BLaER1 treated with 17β-estradiol and CSF1 and Interleukin-3, amounts not matched to agents 10 nM and 100 nM (cell line): Measurements from ENCODE around the gene IFIT3.
"Not testable (repeated sequence)": the region's sequence is repeated elsewhere in the genome, so short reads cannot be mapped to it uniquely, and the experiment has no call there.

Experiments
- H3K27ac ChIP-seq, 11 experiments: shearing (Covaris generic); formaldehyde crosslinking; 2 replicates each; pipeline ENCODE4 v1.8.1; 2022
- H3K27me3 ChIP-seq, 11 experiments: shearing (Covaris generic); formaldehyde crosslinking; 2 replicates each; pipeline ENCODE4 v1.8.1; 2022
- H3K36me3 ChIP-seq, 11 experiments: shearing (Covaris generic); formaldehyde crosslinking; 2 replicates each; pipeline ENCODE4 v1.8.1; 2022
- H3K4me1 ChIP-seq, 10 experiments: shearing (Covaris generic); formaldehyde crosslinking; 2 replicates each; pipeline ENCODE4 v1.8.1; 2022
- H3K4me2 ChIP-seq, 11 experiments: shearing (Covaris generic); formaldehyde crosslinking; 2 replicates each; pipeline ENCODE4 v1.8.1; 2022
- H3K4me3 ChIP-seq, 10 experiments: shearing (Covaris generic); formaldehyde crosslinking; 2 replicates each; pipeline ENCODE4 v1.8.1; 2022
- H3K9ac ChIP-seq, 11 experiments: shearing (Covaris generic); formaldehyde crosslinking; 2 replicates each; pipeline ENCODE4 v1.8.1; 2022
- H3K9me3 ChIP-seq, 11 experiments: shearing (Covaris generic); formaldehyde crosslinking; replicated peaks in 1 of 11; 2 replicates each; pipeline ENCODE4 v1.8.1; 2022
- H4K20me1 ChIP-seq, 11 experiments: shearing (Covaris generic); formaldehyde crosslinking; 2 replicates each; pipeline ENCODE4 v1.8.1; 2022
- Cebpa-rat ChIP-seq, 11 experiments: shearing (Covaris generic); IDR thresholded peaks; 2 replicates each; pipeline ENCODE4 v1.8.1; 2022

The IFIT3 gene

GRCh38 chr10:89347701-89348457 is 20.1 kb downstream of the IFIT3 start:
- Histone ChIP-seq H4K20me1 (no peaks in the 10 kb centered on the region), H3K4me3 (no peak overlapping the region), H3K27ac (peak overlapping the region; percentile 17 to 72 (median 58); a peak in 19 of 22 replicates), H3K36me3 (no peaks in the 10 kb centered on the region), H3K4me2 (peak overlapping the region; percentile 76 to 93 (median 81)), H3K4me1 (peaks cover 44 to 81% (median 56%) of the 10 kb centered on the region in 10 experiments), H3K9ac (peak overlapping the region in 8 of 11 experiments; percentile 0 to 51 (median 32); a peak in 9 of 22 replicates), H3K9me3 (peaks cover 0 to 2% (median under 1%) of the 10 kb centered on the region in 11 experiments; a peak in 6 of 22 replicates), H3K27me3 (no peaks in the 10 kb centered on the region)
- TF ChIP-seq Cebpa-rat (IDR thresholded peaks at IDR 0.05): no peak

DNA sequence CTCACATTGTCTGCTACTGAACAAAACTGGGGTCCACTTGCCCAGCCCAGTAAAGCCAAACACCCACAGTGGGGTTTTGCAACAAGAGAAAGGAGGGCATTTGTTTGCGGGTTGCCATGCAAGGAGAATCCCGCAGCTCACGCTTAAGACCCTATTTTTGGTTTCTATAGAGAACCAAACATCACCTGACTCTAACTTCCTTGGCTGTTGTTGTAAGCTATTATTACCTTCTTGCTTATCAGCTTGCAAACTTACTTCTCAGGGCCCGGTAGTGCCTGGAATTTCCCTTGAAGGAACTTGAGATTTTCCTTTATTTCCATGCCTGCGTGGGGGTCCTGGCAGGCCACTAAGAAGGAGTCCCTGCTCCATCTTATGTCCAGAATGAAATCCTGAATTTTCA is 20.7 kb downstream of the IFIT3 start:
- peaks cover 44 to 83% (median 56%) of the 10 kb centered on the region in 10 experiments for H3K4me1 ChIP-seq
- peak overlapping the region in 7 of 11 experiments; percentile 0 to 51 (median 30); a peak in 7 of 22 replicates for H3K9ac ChIP-seq
- H3K9me3 ChIP-seq: peaks cover 2 to 8% (median 6%) of the 10 kb centered on the region in 11 experiments; a peak in 18 of 22 replicates
- H4K20me1 ChIP-seq: no peaks in the 10 kb centered on the region
- H3K4me3 ChIP-seq: no peak overlapping the region
- H3K36me3 ChIP-seq: no peaks in the 10 kb centered on the region
- TF ChIP-seq Cebpa-rat (IDR thresholded peaks at IDR 0.05): no peak
- H3K27me3 ChIP-seq: no peaks in the 10 kb centered on the region
- peak overlapping the region in 8 of 11 experiments; percentile 17 to 72 (median 59); a peak in 13 of 22 replicates for H3K27ac ChIP-seq
- H3K4me2 ChIP-seq: peak overlapping the region; percentile 76 to 93 (median 81)

GRCh38 chr10:89348975-89349374 is 21.2 kb downstream of the IFIT3 start:
- H3K9me3 ChIP-seq: peaks cover 7 to 13% (median 11%) of the 10 kb centered on the region in 11 experiments; a peak in 19 of 22 replicates
- H3K9ac ChIP-seq: no peak overlapping the region; a peak in 1 of 22 replicates
- no peaks in the 10 kb centered on the region for H3K27me3 ChIP-seq
- H4K20me1 ChIP-seq: no peaks in the 10 kb centered on the region
- H3K4me3 ChIP-seq: no peak overlapping the region
- H3K4me2 ChIP-seq: peak overlapping the region; percentile 76 to 93 (median 81)
- peaks cover 44 to 83% (median 56%) of the 10 kb centered on the region in 10 experiments for H3K4me1 ChIP-seq
- H3K36me3 ChIP-seq: no peaks in the 10 kb centered on the region
- H3K27ac ChIP-seq: peak overlapping the region in 3 of 11 experiments; percentile 54 to 72 (median 66); a peak in 5 of 22 replicates
- TF ChIP-seq Cebpa-rat (IDR thresholded peaks at IDR 0.05): no peak

DNA sequence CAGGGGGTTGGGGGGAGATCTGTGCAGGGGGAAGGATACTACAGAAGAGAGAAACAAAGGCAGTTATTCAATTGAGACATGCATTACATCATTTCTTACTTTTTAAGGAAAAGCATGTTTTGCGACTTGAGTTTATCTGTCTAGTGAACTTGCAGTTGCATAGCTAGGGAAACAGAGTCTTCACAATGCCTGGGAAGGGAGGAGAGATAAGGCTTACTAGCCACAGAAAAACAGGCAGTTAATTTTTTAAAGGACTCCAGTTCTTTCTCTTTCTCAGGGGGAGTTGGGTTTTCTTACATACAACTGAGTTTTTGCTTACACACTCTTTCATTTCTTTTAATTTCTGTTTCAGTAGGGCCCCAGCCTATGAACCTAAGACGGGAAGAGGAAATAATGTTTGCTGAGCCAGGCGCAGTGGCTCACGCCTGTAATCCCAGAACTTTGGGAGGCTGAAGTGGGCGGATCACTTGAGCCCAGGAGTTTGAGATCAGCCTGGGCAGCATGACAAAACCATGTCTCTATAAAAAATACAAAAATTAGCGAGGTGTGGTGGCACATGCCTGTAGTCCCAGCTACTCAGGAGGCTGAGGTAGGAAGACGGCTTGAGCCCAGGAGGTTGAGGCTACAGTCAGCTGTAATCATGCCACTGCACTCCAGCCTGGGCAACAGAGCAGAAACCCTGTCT is 23.0 kb downstream of the IFIT3 start:
- H4K20me1 ChIP-seq, H3K36me3 ChIP-seq, H3K4me3 ChIP-seq, H3K27me3 ChIP-seq: not testable (repeated sequence)
- Histone ChIP-seq H3K9me3 (peaks cover 7 to 21% (median 15%) of the 10 kb centered on the region in 11 experiments; a peak in 19 of 22 replicates), H3K9ac (peak overlapping the region in 6 of 11 experiments; percentile 7 to 56 (median 30); a peak in 9 of 22 replicates), H3K4me2 (peak overlapping the region in 10 of 11 experiments; percentile 16 to 93 (median 54); a peak in 20 of 22 replicates), H3K27ac (peak overlapping the region in 9 of 11 experiments; percentile 5 to 69 (median 47); a peak in 12 of 22 replicates), H3K4me1 (peaks cover 44 to 82% (median 53%) of the 10 kb centered on the region in 10 experiments)

DNA sequence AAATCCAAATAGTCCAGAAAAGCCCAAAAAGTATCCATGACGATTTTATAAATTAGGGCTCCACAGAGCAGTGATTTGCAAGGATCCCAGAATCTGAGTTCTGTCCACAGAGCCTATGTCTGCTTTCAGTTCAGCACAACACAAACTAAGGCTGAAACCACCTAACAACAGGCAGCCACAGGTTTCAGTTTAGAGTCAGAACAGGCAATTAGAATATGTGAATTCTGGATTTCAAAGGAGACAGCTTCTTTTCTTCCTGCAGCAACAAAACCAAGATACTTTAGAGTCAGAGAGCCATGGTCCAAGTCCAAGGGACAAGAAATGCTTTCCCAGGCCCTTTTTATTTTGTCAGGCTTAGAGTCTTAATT is 23.6 kb downstream of the IFIT3 start:
- Histone ChIP-seq H3K27ac (peak overlapping the region in 9 of 11 experiments; percentile 5 to 69 (median 47); a peak in 12 of 22 replicates), H3K9me3 (peaks cover 7 to 21% (median 15%) of the 10 kb centered on the region in 11 experiments; a peak in 19 of 22 replicates), H4K20me1 (no peaks in the 10 kb centered on the region), H3K4me2 (peak overlapping the region in 9 of 11 experiments; percentile 16 to 93 (median 56); a peak in 17 of 22 replicates), H3K36me3 (no peaks in the 10 kb centered on the region), H3K27me3 (no peaks in the 10 kb centered on the region), H3K4me3 (no peak overlapping the region), H3K9ac (peak overlapping the region in 4 of 11 experiments; percentile 3 to 56 (median 34); a peak in 4 of 22 replicates), H3K4me1 (peaks cover 42 to 75% (median 47%) of the 10 kb centered on the region in 10 experiments)
- no peak for TF ChIP-seq Cebpa-rat (IDR thresholded peaks at IDR 0.05)

DNA sequence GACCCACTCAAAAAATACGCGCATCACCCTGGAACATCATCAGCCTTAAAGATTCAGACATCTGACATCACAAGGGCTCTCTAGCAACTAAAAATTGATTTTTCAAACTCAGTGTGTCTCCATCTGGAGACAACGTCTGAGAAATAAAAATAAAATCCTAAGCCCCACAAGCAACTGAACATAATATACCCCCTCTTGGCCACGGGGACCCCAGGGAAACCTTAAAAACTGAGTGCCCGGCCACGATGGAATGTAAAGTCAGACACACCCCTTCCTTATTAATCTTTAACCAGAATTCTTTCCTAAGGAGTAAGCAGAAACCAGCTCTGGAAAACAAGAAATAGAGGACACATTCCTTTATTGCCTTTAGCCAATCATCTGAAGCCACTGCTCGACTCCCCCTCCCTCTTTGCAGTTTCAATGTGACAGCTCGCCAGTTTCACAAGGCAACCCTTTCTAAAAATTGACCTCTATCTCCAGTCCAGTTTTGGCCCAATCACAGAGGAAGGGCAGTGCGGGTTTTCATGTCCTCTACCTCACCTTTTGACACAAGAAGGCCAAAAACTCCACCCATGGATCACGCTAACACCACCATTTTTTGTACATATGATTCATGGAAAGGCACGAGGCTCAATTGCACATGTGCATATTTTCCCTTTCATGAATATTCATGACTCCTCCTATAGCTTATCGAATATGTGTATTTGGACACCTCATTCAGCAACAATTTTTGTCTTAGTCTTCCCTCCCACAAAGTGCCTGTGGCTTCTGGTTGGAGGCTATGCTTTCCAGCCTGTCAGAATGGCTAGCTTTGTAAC is 24.2 kb downstream of the IFIT3 start:
- H3K4me1 ChIP-seq: peaks cover 36 to 69% (median 41%) of the 10 kb centered on the region in 10 experiments
- no peak for TF ChIP-seq Cebpa-rat (IDR thresholded peaks at IDR 0.05)
- H3K27ac ChIP-seq: peak overlapping the region in 4 of 11 experiments; percentile 47 to 69 (median 54); a peak in 4 of 22 replicates
- no peaks in the 10 kb centered on the region for H4K20me1 ChIP-seq
- no peaks in the 10 kb centered on the region for H3K36me3 ChIP-seq
- H3K4me3 ChIP-seq: no peak overlapping the region
- H3K9ac ChIP-seq: no peak overlapping the region; a peak in 2 of 22 replicates
- no peaks in the 10 kb centered on the region for H3K27me3 ChIP-seq
- peaks cover 7 to 21% (median 15%) of the 10 kb centered on the region in 11 experiments; a peak in 19 of 22 replicates for H3K9me3 ChIP-seq
- peak overlapping the region in 6 of 11 experiments; percentile 16 to 93 (median 85); a peak in 9 of 22 replicates for H3K4me2 ChIP-seq

DNA sequence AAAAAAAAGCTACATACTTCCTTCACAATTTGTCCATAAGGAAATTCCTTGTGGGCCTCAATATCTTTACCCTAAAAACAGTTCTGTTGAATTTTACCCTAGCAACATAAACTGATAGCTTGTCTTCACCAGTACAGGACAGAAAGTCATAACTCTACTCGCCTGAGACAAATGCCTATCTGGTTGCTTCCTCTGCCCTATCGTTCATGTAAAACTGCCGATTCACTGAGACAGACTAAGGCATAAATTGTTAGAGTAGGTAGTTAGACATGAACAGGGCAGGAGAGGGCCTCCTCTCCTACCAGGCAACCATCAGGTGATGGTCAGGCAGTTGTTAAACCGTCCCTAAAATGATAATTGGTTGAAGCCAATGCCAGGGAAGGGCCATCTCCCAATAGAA is 25.0 kb downstream of the IFIT3 start:
- Histone ChIP-seq H3K4me3 (no peak overlapping the region), H3K4me1 (peaks cover 28 to 61% (median 33%) of the 10 kb centered on the region in 10 experiments), H3K4me2 (peak overlapping the region in 2 of 11 experiments; percentile 92 to 93; a peak in 3 of 22 replicates), H4K20me1 (no peaks in the 10 kb centered on the region), H3K27me3 (no peaks in the 10 kb centered on the region), H3K9me3 (peaks cover 7 to 21% (median 15%) of the 10 kb centered on the region in 11 experiments; a peak in 19 of 22 replicates), H3K9ac (no peak overlapping the region), H3K27ac (no peak overlapping the region), H3K36me3 (no peaks in the 10 kb centered on the region)
- no peak for TF ChIP-seq Cebpa-rat (IDR thresholded peaks at IDR 0.05)

DNA sequence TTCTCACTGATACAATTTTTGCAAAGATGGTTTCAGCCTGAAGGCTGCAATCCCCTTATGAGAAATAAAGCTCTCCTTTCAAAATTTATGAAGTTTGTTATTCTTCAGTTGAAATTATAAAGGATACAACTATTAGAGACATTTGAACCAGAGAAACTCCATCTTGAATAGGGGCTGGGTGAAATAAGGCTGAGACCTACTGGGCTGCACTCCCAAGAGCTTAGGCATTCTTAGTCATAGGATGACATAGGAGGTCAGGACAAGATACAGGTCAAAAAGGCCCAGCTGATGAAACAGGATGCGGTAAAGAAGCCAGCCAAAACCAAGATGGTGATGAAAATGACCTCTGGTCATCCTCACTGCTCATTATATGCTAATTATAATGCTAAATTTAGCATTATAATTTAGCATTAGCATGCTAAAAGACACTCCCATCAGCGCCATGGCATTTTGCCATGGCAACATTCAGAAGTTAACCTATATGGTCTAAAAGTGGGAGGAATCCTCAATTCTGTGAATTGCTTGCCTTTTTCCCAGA is 27.7 kb downstream of the IFIT3 start:
- TF ChIP-seq Cebpa-rat (IDR thresholded peaks at IDR 0.05): no peak
- Histone ChIP-seq H3K4me3 (no peak overlapping the region), H3K9me3 (peaks cover 7 to 21% (median 15%) of the 10 kb centered on the region in 11 experiments; a peak in 19 of 22 replicates), H3K9ac (no peak overlapping the region), H3K27me3 (no peaks in the 10 kb centered on the region), H3K4me1 (peaks cover 11 to 35% (median 15%) of the 10 kb centered on the region in 10 experiments; a peak in 18 of 20 replicates), H3K4me2 (0 out of 22 replicates have a peak overlapping the region, but pooled peaks of 1 of the 11 experiments have one; percentile 3), H3K27ac (no peak overlapping the region), H3K36me3 (no peaks in the 10 kb centered on the region), H4K20me1 (no peaks in the 10 kb centered on the region)
